ENCODE measurements around the gene SLC26A4.

SLC26A4 gene

DNA sequence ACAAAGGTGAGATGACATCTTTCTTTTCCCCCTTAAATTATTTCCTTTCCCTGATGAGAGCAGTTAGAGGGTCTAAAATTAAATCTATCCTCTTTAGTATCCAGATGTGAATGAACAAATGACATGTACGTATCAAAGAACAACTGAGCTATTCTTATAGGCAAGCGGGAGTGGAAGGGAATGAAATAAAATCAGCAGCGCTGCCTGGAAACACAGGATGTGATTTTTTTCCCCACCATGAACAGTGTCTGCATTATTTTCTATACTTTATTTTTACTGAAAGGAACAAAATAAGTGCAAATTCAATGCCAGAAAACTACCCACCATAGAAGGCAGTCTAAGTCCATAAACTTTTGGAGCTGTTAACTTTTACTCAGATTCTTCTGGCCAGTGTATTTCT is 40.6 kb downstream of the SLC26A4 start:
- Histone ChIP-seq H3K9me3 (ENCODE audit: control insufficient read depth, low read length) (no peaks in the 10 kb centered on the region), H3K9ac (ENCODE audit: low read length) (no peak overlapping the region), H3K4me1 (ENCODE audit: control insufficient read depth, insufficient read depth, low read length) (no peaks in the 10 kb centered on the region), H3K27me3 (ENCODE audit: control insufficient read depth, insufficient read depth, low read length) (no peaks in the 10 kb centered on the region), H3K36me3 (ENCODE audit: control insufficient read depth, insufficient read depth, low read length) (no peaks in the 10 kb centered on the region), H3K4me3 (ENCODE audit: low read length) (no peak overlapping the region)

DNA sequence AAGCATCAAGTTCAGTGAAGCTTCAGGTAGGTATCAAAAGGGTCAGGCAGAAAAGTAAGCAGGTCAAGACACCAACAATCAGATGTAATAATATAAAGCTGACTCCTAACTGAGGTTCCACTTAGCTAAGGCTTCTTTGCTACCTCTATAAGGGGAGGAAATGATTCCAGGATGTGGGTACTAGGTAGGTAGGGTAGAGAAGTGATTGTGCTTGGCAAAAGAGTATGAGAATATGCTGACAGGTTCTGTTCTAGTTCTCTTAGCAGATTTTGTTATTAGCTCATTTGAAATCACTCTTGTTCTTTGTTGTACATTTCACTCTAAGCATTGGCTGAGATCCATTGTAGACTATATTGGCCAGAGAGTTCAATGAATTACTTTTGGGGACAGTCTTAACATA is 42.6 kb downstream of the SLC26A4 start:
- H3K9ac ChIP-seq (ENCODE audit: low read length), result no peak overlapping the region

DNA sequence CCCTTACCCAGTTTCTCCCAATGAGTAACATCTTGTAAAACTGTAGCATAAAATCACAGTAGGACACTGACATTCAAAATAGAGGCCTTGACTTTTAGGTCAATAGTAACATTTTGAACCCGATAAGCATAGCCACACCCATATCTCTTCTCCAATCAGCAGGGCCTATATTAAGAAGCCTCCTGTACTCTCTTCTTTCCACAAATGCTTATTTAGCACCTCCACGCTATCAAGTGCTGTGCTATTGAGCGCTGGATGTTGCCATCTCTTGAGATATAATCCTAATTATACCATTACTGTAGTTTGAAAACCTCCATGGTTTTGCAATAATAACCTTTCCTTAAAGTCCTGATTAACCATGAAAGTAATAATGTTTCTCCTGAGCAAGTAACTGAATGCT is 43.2 kb downstream of the SLC26A4 start:
- H3K9ac ChIP-seq (ENCODE audit: low read length), result no peak overlapping the region
- H3K36me3 ChIP-seq (ENCODE audit: control insufficient read depth, insufficient read depth, low read length), result no peaks in the 10 kb centered on the region
- H3K4me1 ChIP-seq (ENCODE audit: control insufficient read depth, insufficient read depth, low read length), result no peaks in the 10 kb centered on the region

More for the DNA sequence above, 42.6 kb downstream of the SLC26A4 start:
- Histone ChIP-seq H3K36me3 (ENCODE audit: control insufficient read depth, insufficient read depth, low read length) (no peaks in the 10 kb centered on the region), H3K27me3 (ENCODE audit: control insufficient read depth, insufficient read depth, low read length) (no peaks in the 10 kb centered on the region), H3K4me3 (ENCODE audit: low read length) (no peak overlapping the region), H3K9me3 (ENCODE audit: control insufficient read depth, low read length) (no peaks in the 10 kb centered on the region), H3K4me1 (ENCODE audit: control insufficient read depth, insufficient read depth, low read length) (no peaks in the 10 kb centered on the region)

DNA sequence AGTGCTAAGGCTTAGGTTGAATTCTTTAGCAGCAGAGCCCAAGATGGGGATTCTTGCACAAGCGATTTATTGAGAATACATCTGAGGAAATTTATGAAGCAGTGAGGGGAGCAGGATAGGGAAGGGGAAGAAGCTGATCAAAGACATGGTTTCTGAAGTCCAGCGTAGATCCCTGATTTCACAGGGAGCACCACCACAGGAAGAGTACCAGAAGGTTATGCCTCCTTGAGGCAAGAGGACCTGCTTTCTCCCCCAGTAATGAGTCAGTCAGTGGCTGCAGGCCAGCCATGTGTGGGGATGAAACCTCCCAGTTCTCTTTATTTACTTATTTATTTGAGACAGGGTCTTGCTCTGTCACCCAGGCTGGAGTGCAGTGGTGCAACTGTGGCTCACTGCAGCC is 48.3 kb downstream of the SLC26A4 start:
- Histone ChIP-seq H3K9me3 (ENCODE audit: control insufficient read depth, low read length) (no peaks in the 10 kb centered on the region), H3K36me3 (ENCODE audit: control insufficient read depth, insufficient read depth, low read length) (no peaks in the 10 kb centered on the region), H3K9ac (ENCODE audit: low read length) (no peak overlapping the region), H3K27me3 (ENCODE audit: control insufficient read depth, insufficient read depth, low read length) (no peaks in the 10 kb centered on the region), H3K4me3 (ENCODE audit: low read length) (no peak overlapping the region), H3K4me1 (ENCODE audit: control insufficient read depth, insufficient read depth, low read length) (no peaks in the 10 kb centered on the region)

More for the DNA sequence above, 43.2 kb downstream of the SLC26A4 start:
- no peaks in the 10 kb centered on the region for H3K9me3 ChIP-seq (ENCODE audit: control insufficient read depth, low read length)
- no peak overlapping the region for H3K4me3 ChIP-seq (ENCODE audit: low read length)
- H3K27me3 ChIP-seq (ENCODE audit: control insufficient read depth, insufficient read depth, low read length), result no peaks in the 10 kb centered on the region

DNA sequence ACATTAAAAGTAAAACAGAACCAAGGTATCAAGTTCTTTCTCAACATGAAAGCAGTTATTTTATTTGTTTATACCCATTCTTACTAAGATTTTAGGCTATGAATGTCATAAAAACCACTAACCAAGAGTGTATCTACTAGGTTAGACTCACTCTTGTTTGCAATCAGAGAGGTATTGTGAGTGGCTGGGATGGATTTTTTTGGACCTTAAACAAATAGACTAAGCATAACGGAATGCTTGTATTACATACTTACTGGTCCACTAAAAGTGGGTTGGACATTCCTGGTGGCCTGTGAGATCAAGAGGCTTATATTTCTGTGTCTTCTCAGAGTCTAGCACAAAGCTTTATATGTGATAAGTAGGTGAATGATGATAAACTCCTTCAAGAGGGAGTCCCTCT is 50.7 kb downstream of the SLC26A4 start:
- Histone ChIP-seq H3K4me1 (ENCODE audit: control insufficient read depth, insufficient read depth, low read length) (no peaks in the 10 kb centered on the region), H3K9me3 (ENCODE audit: control insufficient read depth, low read length) (no peaks in the 10 kb centered on the region), H3K4me3 (ENCODE audit: low read length) (no peak overlapping the region), H3K27me3 (ENCODE audit: control insufficient read depth, insufficient read depth, low read length) (no peaks in the 10 kb centered on the region), H3K9ac (ENCODE audit: low read length) (no peak overlapping the region), H3K36me3 (ENCODE audit: control insufficient read depth, insufficient read depth, low read length) (no peaks in the 10 kb centered on the region)

DNA sequence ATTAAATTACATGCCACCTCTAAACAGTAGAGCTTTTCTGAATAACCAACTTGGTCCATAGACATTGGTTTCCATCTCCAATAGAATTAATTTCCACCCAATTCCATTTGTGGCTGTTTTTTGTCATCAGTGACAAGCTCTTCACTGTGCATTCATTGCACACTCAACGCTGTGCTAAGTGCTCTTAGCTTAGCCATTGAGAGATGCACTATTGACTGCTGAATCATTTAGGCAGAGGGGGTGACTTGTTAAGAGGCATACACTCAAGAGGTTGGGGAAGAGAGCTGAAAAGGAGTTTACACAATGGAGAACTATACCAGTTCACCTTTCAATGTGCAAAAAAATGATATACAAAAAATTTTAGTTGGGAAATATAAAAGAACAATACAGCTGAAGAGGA is 51.4 kb downstream of the SLC26A4 start:
- no peak overlapping the region for H3K4me3 ChIP-seq (ENCODE audit: low read length)
- H3K27me3 ChIP-seq (ENCODE audit: control insufficient read depth, insufficient read depth, low read length), result no peaks in the 10 kb centered on the region
- H3K36me3 ChIP-seq (ENCODE audit: control insufficient read depth, insufficient read depth, low read length), result no peaks in the 10 kb centered on the region
- H3K9me3 ChIP-seq (ENCODE audit: control insufficient read depth, low read length), result no peaks in the 10 kb centered on the region
- no peak overlapping the region for H3K9ac ChIP-seq (ENCODE audit: low read length)
- H3K4me1 ChIP-seq (ENCODE audit: control insufficient read depth, insufficient read depth, low read length), result no peaks in the 10 kb centered on the region

DNA sequence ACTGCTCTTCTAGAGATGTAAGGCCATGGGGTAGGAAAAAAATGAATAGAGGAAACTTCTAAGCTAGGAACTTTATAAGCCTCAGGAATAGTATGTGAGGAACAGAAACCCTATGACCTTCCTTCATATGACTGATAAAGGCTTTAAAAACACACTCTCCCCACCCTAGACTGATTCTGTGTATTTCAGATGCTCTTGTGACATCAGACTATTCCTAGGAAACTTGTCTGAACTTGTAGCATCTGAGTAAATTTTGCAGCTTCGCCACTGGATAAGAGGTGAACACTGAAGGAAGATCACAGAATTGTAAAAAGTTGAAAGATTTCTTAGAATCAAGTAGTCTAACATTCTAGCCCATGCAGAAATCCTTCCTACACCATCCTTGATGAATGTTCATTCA is 52.3 kb downstream of the SLC26A4 start:
- H3K36me3 ChIP-seq (ENCODE audit: control insufficient read depth, insufficient read depth, low read length), result no peaks in the 10 kb centered on the region
- H3K9me3 ChIP-seq (ENCODE audit: control insufficient read depth, low read length), result no peaks in the 10 kb centered on the region
- no peak overlapping the region for H3K9ac ChIP-seq (ENCODE audit: low read length)
- H3K27me3 ChIP-seq (ENCODE audit: control insufficient read depth, insufficient read depth, low read length), result no peaks in the 10 kb centered on the region
- H3K4me1 ChIP-seq (ENCODE audit: control insufficient read depth, insufficient read depth, low read length), result no peaks in the 10 kb centered on the region
- H3K4me3 ChIP-seq (ENCODE audit: low read length), result no peak overlapping the region

DNA sequence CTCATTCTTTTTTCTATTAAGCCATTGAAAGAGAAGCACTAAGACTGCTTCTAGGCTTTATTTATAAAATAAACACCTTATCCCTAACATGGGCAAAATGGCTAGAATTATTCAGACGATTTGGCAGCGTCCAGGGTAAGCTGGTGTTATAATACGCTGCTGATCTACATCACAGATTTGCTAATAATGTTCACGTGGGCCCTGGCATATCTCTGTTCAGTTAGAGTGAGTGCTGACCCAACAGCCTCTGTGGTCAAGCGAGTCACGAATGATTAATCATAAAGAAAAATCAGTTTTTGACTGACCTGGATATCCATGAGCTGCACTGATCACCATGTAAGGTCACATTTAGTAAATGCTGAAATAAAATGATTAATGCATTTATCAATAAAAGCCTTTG is 54.9 kb downstream of the SLC26A4 start:
- H3K4me3 ChIP-seq (ENCODE audit: low read length), result no peak overlapping the region

DNA sequence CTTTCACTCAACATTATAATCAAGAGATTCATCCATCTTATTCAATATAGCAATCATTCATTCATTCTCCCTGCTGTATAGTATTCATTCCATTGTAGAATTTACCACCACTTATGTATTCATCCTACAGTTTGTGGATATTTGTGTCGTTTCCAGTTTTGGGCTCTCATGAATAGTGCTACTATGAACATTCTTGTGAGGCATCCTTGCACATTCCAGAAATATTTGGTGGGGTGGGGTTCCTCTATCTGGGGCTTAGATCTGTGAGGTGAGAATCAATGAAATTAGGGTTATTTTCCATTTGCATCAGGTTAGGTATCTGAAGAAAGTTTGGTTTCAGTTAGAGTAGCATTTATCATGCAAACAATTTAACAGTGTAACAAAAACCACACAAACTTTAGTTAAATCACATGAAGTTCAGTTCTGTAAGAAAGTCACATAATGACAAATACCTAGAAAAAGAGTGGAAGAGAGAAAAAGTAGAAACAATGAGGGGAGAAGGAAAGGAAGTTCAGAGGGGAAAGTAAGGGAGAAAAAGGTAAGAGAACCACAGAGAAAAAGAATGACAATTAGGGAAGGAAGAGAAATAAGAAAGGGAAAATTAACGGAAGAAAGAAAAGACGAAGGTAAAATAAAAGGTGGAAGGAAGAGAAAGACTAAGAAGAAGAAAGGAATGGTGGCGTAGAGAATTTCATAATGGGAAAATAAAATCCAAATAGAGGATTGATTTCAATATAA is 58.0 kb downstream of the SLC26A4 start:
- Histone ChIP-seq H3K9me3 (ENCODE audit: control insufficient read depth, low read length) (no peaks in the 10 kb centered on the region), H3K9ac (ENCODE audit: low read length) (no peak overlapping the region), H3K4me3 (ENCODE audit: low read length) (no peak overlapping the region), H3K4me1 (ENCODE audit: control insufficient read depth, insufficient read depth, low read length) (no peaks in the 10 kb centered on the region), H3K36me3 (ENCODE audit: control insufficient read depth, insufficient read depth, low read length) (no peaks in the 10 kb centered on the region), H3K27me3 (ENCODE audit: control insufficient read depth, insufficient read depth, low read length) (peaks cover 3% of the 10 kb centered on the region)

More for the DNA sequence above, 54.9 kb downstream of the SLC26A4 start:
- Histone ChIP-seq H3K36me3 (ENCODE audit: control insufficient read depth, insufficient read depth, low read length) (no peaks in the 10 kb centered on the region), H3K9ac (ENCODE audit: low read length) (no peak overlapping the region), H3K9me3 (ENCODE audit: control insufficient read depth, low read length) (no peaks in the 10 kb centered on the region), H3K27me3 (ENCODE audit: control insufficient read depth, insufficient read depth, low read length) (no peaks in the 10 kb centered on the region), H3K4me1 (ENCODE audit: control insufficient read depth, insufficient read depth, low read length) (no peaks in the 10 kb centered on the region)

DNA sequence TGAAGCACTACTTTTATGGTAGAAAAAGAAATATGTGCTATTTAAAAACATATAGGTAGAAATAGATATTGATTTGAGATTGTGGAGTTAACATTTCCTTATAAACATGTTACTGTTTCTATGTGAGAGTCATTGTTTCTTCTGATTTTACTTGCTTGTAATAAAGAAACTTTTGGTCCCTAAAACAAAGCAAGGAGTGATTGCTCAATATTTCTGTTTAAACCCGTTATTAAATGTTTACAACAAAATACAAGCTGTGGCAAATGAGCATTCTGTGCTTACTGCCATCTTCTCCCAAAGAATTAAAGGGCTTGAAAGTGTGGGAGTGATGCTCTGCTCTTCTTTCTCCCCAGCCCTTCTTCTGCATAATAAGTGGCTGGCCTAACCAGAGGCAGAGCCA is 60.7 kb downstream of the SLC26A4 start:
- no peaks in the 10 kb centered on the region for H3K36me3 ChIP-seq (ENCODE audit: control insufficient read depth, insufficient read depth, low read length)
- H3K4me3 ChIP-seq (ENCODE audit: low read length), result no peak overlapping the region
- peaks cover 3% of the 10 kb centered on the region for H3K27me3 ChIP-seq (ENCODE audit: control insufficient read depth, insufficient read depth, low read length)
- H3K4me1 ChIP-seq (ENCODE audit: control insufficient read depth, insufficient read depth, low read length), result no peaks in the 10 kb centered on the region
- no peaks in the 10 kb centered on the region for H3K9me3 ChIP-seq (ENCODE audit: control insufficient read depth, low read length)
- no peak overlapping the region for H3K9ac ChIP-seq (ENCODE audit: low read length)

DNA sequence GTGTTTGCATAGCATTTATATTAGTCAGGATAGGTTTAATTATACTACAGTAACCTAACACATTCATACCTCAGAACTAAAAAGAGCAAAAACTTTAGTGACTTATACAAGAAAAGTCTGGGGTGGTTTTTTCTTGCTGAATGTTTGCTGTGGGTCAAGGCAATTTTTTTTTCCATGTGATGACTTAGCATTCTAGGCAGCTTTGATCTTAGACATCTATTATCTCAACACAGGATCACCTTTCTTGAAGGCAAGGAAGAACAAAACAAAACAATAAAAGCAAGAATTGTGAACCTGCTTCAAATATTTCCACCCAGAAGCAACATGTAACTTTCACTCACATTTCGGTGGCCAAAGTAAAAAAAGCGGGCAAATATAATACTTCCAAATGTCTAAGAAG is 62.6 kb downstream of the SLC26A4 start:
- H3K36me3 ChIP-seq (ENCODE audit: control insufficient read depth, insufficient read depth, low read length), result no peaks in the 10 kb centered on the region
- H3K9me3 ChIP-seq (ENCODE audit: control insufficient read depth, low read length), result no peaks in the 10 kb centered on the region
- no peak overlapping the region for H3K9ac ChIP-seq (ENCODE audit: low read length)
- no peak overlapping the region for H3K4me3 ChIP-seq (ENCODE audit: low read length)
- H3K4me1 ChIP-seq (ENCODE audit: control insufficient read depth, insufficient read depth, low read length), result no peaks in the 10 kb centered on the region
- H3K27me3 ChIP-seq (ENCODE audit: control insufficient read depth, insufficient read depth, low read length), result peaks cover 7% of the 10 kb centered on the region

DNA sequence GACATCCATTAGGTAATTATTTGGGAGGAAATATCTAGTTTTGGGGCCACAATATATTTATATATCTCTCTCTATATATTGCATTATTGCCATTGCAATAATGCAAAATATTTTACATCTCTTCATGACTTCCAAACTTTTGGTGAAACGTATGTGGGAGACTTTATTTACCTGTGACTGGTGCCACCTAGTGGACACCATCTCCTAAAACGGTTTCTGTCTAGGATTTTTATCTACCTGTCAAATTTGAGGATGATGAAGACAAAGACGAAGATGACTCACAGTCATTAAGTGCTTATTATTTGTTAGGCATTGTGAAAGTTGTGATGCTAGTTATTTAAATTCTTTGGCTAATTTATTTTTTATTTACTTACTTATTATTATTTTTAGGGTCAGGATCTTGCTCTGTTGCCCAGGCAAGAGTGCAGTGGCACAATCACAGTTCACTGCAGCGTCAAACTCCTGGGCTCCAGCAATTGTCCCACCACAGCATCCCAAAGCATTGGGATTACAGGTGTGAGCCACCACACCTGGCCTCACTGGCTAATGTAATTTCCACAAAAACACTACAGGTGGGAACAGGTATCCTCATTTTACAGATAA is 64.6 kb downstream of the SLC26A4 start:
- H3K9me3 ChIP-seq (ENCODE audit: control insufficient read depth, low read length), result no peaks in the 10 kb centered on the region
- no peak overlapping the region for H3K4me3 ChIP-seq (ENCODE audit: low read length)
- H3K27me3 ChIP-seq (ENCODE audit: control insufficient read depth, insufficient read depth, low read length), result peaks cover 8% of the 10 kb centered on the region
- H3K4me1 ChIP-seq (ENCODE audit: control insufficient read depth, insufficient read depth, low read length), result no peaks in the 10 kb centered on the region
- no peaks in the 10 kb centered on the region for H3K36me3 ChIP-seq (ENCODE audit: control insufficient read depth, insufficient read depth, low read length)
- no peak overlapping the region for H3K9ac ChIP-seq (ENCODE audit: low read length)

Data from mucosa of stomach (tissue), 1 donor.